Smooth muscle cell (in vitro differentiated cells): ENCODE data around the gene HCN2. TPM values are rescaled to one million over a fixed set of nuclear protein-coding genes. Genes with fewer than 3 reads are reported as not detected.

Experiments used
- DNase-seq: peaks from one replicate; lab custom pipeline; 2025; ENCODE audit not compliant: unreplicated experiment; lab: John Stamatoyannopoulos, UW
- H2AFZ ChIP-seq: fragments of 200-600 bp; sonication (generic); 2 replicates; pipeline ENCODE4 v1.6.0; 2016; ENCODE audit warnings: antibody characterized with exemption, low read depth, mild to moderate bottlenecking
- H3F3A ChIP-seq: fragments of 200-600 bp; sonication (generic); 2 replicates; pipeline ENCODE4 v1.6.0; 2017; ENCODE audit warnings: antibody characterized with exemption, low read depth
- H3K27ac ChIP-seq: fragments of 200-600 bp; sonication (generic); 2 replicates; pipeline ENCODE4 v1.5.1; 2016; ENCODE audit warnings: low read depth, mild to moderate bottlenecking
- H3K27me3 ChIP-seq: fragments of 200-600 bp; sonication (generic); 2 replicates; pipeline ENCODE4 v1.6.1; 2016; ENCODE audit warnings: low read depth, mild to moderate bottlenecking
- H3K36me3 ChIP-seq: fragments of 200-600 bp; sonication (generic); 2 replicates; pipeline ENCODE4 v1.5.1; 2016; ENCODE audit warnings: low read depth
- H3K4me1 ChIP-seq: fragments of 200-600 bp; sonication (generic); 2 replicates; pipeline ENCODE4 v1.5.1; 2016; ENCODE audit warnings: low read depth
- H3K4me2 ChIP-seq: fragments of 200-600 bp; sonication (generic); 2 replicates; pipeline ENCODE4 v1.6.0; 2016; ENCODE audit warnings: mild to moderate bottlenecking
- H3K4me3 ChIP-seq: fragments of 200-600 bp; sonication (generic); 2 replicates; pipeline ENCODE4 v1.5.1; 2016; ENCODE audit warnings: mild to moderate bottlenecking
- H3K79me2 ChIP-seq: fragments of 200-600 bp; sonication (generic); 2 replicates; pipeline ENCODE4 v1.6.0; 2016; ENCODE audit warnings: low read depth, mild to moderate bottlenecking
- H3K9ac ChIP-seq: fragments of 200-600 bp; sonication (generic); 2 replicates; pipeline ENCODE4 v1.6.0; 2016; ENCODE audit warnings: low read depth
- H3K9me3 ChIP-seq: fragments of 200-600 bp; sonication (generic); replicated peaks from 2 replicates; pipeline ENCODE4 v1.5.1; 2016; ENCODE audit warnings: low read depth
- H4K20me1 ChIP-seq: fragments of 200-600 bp; sonication (generic); 2 replicates; pipeline ENCODE4 v1.6.0; 2016; ENCODE audit warnings: low read depth
- CTCF ChIP-seq: fragments of 200-600 bp; sonication (generic); IDR thresholded peaks from 2 replicates; pipeline ENCODE4 v1.5.1; 2017; ENCODE audit warnings: borderline replicate concordance, mild to moderate bottlenecking, antibody characterized with exemption; ENCODE audit not compliant: insufficient read depth, poor library complexity, severe bottlenecking
- WGBS: methylation state at CpG from one replicate; pipeline ENCODE4 v1.1.7; 2016; ENCODE audit warnings: low lambda C conversion rate; 5-methylcytosine and 5-hydroxymethylcytosine counted together
- polyA plus RNA-seq: library from polyadenylated mRNA; unstranded; fragments of >200 nt; fragmentation: Nextera tagmentation; extraction: Ambion mirVana; gene quantifications from 2 replicates; pipeline ENCODE4 v1.2.1, GENCODE V29; 2016
- total RNA-seq: library from RNA; depleted of rRNA; stranded (reverse); fragments of >200 nt; gene quantifications from 2 replicates; pipeline ENCODE4 v1.2.3, GENCODE V29; 2014

HCN2 gene
- total and polyA plus RNA-seq, 2 experiments from 2014 or later, result 0.49 to 0.81 TPM

- H3K4me3 ChIP-seq, result peak overlapping the region; percentile 91
- no peaks in the 10 kb centered on the region for H3K36me3 ChIP-seq
- peaks cover 8% of the 10 kb centered on the region for H3F3A ChIP-seq
- peak overlapping the region; percentile 99 for H3K4me2 ChIP-seq
- H3K79me2 ChIP-seq, result peaks cover 67% of the 10 kb centered on the region
- no peak for DNase-seq
- H3K27me3 ChIP-seq, result no peaks in the 10 kb centered on the region
- no peaks in the 10 kb centered on the region for H3K9me3 ChIP-seq
- WGBS, result 47% methylated on average over 30 of the region's 31 CpGs
- H3K9ac ChIP-seq, result peak overlapping the region; percentile 87
- H3K4me1 ChIP-seq, result peaks cover 15% of the 10 kb centered on the region
- H3K27ac ChIP-seq, result peak overlapping the region; percentile 92
- H2AFZ ChIP-seq, result no peak overlapping the region
- no peak for TF ChIP-seq CTCF
- H4K20me1 ChIP-seq, result peaks cover 60% of the 10 kb centered on the region
Measured at GRCh38 chr19:661427-662196, 71.9 kb downstream of the HCN2 start.

GRCh38 chr19:662207-662961 lies 72.7 kb downstream of the HCN2 start:
- Histone ChIP-seq H3K4me3 (peak overlapping the region; percentile 91), H3K9me3 (no peaks in the 10 kb centered on the region), H3K79me2 (peaks cover 59% of the 10 kb centered on the region), H2AFZ (no peak overlapping the region), H3K36me3 (no peaks in the 10 kb centered on the region), H3K4me2 (peak overlapping the region; percentile 99), H3K27me3 (no peaks in the 10 kb centered on the region), H3F3A (peaks cover 8% of the 10 kb centered on the region), H3K9ac (peak overlapping the region; percentile 87), H3K27ac (peak overlapping the region; percentile 92), H3K4me1 (peaks cover 15% of the 10 kb centered on the region), H4K20me1 (peaks cover 52% of the 10 kb centered on the region)
- no peak for TF ChIP-seq CTCF
- WGBS, result under 1% methylated on average over 73 of the region's 81 CpGs
- DNase-seq, result no peak

- no peaks in the 10 kb centered on the region for H3K36me3 ChIP-seq
- H3K27me3 ChIP-seq, result no peaks in the 10 kb centered on the region
- 5% methylated on average over 30 of the region's 97 CpGs for WGBS
- H3K9me3 ChIP-seq, result no peaks in the 10 kb centered on the region
- peak within 1 kb of the TSS; percentile 87 for H3K9ac ChIP-seq
- H3K79me2 ChIP-seq, result peaks cover 52% of the 10 kb centered on the region
- H3K4me1 ChIP-seq, result peaks cover 15% of the 10 kb centered on the region
- peaks cover 8% of the 10 kb centered on the region for H3F3A ChIP-seq
- no peak for TF ChIP-seq CTCF
- peak within 1 kb of the TSS; percentile 91 for H3K4me3 ChIP-seq
- H2AFZ ChIP-seq, result peak within 1 kb of the TSS; percentile 89
- DNase-seq, result peak; percentile 88
- peaks cover 45% of the 10 kb centered on the region for H4K20me1 ChIP-seq
- peak within 1 kb of the TSS; percentile 99 for H3K4me2 ChIP-seq
- H3K27ac ChIP-seq, result peak within 1 kb of the TSS; percentile 92
Measured at GRCh38 chr19:662962-663681, 73.4 kb downstream of the HCN2 start, which contains the start of gene RNF126. Gene RNF126 (minus strand): TSS chr19:663214. CDS start chr19:663121, 93 bp downstream.
